HEK293T (cell line): ENCODE measurements around the gene PARM1.

Experiments
- CTCF ChIA-PET: fragments of 350-600 bp; formaldehyde crosslinking; extraction: SDS; loops from one replicate; lab custom pipeline; 2021; ENCODE audit warnings: antibody characterized with exemption, inconsistent platforms; lab: Yijun Ruan, JAX
- POLR2A ChIA-PET: fragments of 350-600 bp; formaldehyde crosslinking; extraction: SDS; loops from one replicate; lab custom pipeline; 2020; ENCODE audit warnings: antibody characterized with exemption, inconsistent platforms; lab: Yijun Ruan, JAX
- DNase-seq: peaks from one replicate; pipeline ENCODE4 v3.0.0; 2012; ENCODE audit warnings: mixed read lengths; ENCODE audit errors: extremely low spot score
- ARNT ChIP-seq: fragments of 450-650 bp; IDR thresholded peaks from 2 replicates; pipeline ENCODE4 v1.6.1; 2017; ENCODE audit warnings: mild to moderate bottlenecking
- BHLHE40 ChIP-seq: fragments of 450-650 bp; IDR thresholded peaks from 2 replicates; pipeline ENCODE4 v1.6.1; 2016; ENCODE audit warnings: mild to moderate bottlenecking, moderate library complexity, borderline replicate concordance
- CTBP1 ChIP-seq: fragments of 450-650 bp; IDR thresholded peaks from 2 replicates; pipeline ENCODE4 v1.6.1; 2016; ENCODE audit warnings: borderline replicate concordance
- ELF4 ChIP-seq: fragments of 450-650 bp; IDR thresholded peaks from 2 replicates; pipeline ENCODE4 v1.6.1; 2017; ENCODE audit warnings: antibody characterized with exemption
- FOXA1 ChIP-seq: fragments of 450-650 bp; IDR thresholded peaks from 2 replicates; pipeline ENCODE4 v1.6.1; 2016; ENCODE audit warnings: mild to moderate bottlenecking
- FOXK2 ChIP-seq: fragments of 450-650 bp; IDR thresholded peaks from 2 replicates; pipeline ENCODE4 v1.6.1; 2016; ENCODE audit warnings: mild to moderate bottlenecking
- FOXM1 ChIP-seq: fragments of 450-650 bp; IDR thresholded peaks from 2 replicates; pipeline ENCODE4 v1.6.1; 2017; ENCODE audit warnings: mild to moderate bottlenecking, borderline replicate concordance
- HDGF ChIP-seq: fragments of 450-650 bp; IDR thresholded peaks from 2 replicates; pipeline ENCODE4 v1.6.1; 2017; ENCODE audit warnings: antibody characterized with exemption, borderline replicate concordance
- L3MBTL2 ChIP-seq: fragments of 450-650 bp; conservative IDR thresholded peaks from 2 replicates; pipeline ENCODE4 v1.6.1; 2016; ENCODE audit warnings: mild to moderate bottlenecking
- LEF1 ChIP-seq: fragments of 450-650 bp; IDR thresholded peaks from 2 replicates; pipeline ENCODE4 v1.6.1; 2017; ENCODE audit warnings: mild to moderate bottlenecking, borderline replicate concordance
- NFRKB ChIP-seq: fragments of 450-650 bp; IDR thresholded peaks from 2 replicates; pipeline ENCODE4 v1.6.1; 2016; ENCODE audit warnings: mild to moderate bottlenecking, moderate library complexity
- SP1 ChIP-seq: fragments of 450-650 bp; IDR thresholded peaks from 2 replicates; pipeline ENCODE4 v1.6.1; 2017
- SUZ12 ChIP-seq: fragments of 450-650 bp; IDR thresholded peaks from 2 replicates; pipeline ENCODE4 v1.6.1; 2016; ENCODE audit warnings: mild to moderate bottlenecking
- TARDBP ChIP-seq: fragments of 450-650 bp; IDR thresholded peaks from 2 replicates; pipeline ENCODE4 v1.6.1; 2016
- ZNF384 ChIP-seq: fragments of 450-650 bp; IDR thresholded peaks from 2 replicates; pipeline ENCODE4 v1.6.1; 2016
- TF ChIP-seq, protein P1 (sequence below): fragments of 450-650 bp; IDR thresholded peaks from 2 replicates; pipeline ENCODE4 v1.6.1; 2016

The PARM1 gene

DNA sequence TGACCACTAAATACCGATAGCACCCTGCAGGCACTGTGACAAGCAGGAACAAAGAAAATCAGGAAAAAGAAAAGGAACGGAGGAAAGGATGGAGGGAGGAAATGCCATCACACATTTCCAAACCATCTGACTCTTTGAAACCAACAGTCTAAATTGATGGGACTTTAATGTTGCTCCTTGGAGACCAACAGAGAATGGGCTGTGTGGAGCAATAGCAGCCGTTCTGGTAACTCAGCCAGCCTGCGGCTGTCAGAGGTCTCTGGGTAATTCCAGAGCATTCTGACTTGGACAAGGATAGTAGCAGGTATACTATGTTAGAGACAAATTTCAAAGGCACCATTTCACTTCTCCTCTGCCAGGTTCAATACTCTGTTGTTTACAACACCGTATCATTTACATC, 18.0 kb downstream of the PARM1 start:
- ChIA-PET POLR2A (no interaction called here), CTCF (interaction anchor here (0.8 kb wide), 1 partner anchor 16 kb away, joined by 3 read pairs; no protein-coding TSS in a partner anchor)
- no peak for DNase-seq
- no peak for TF ChIP-seq TARDBP
- no peak for TF ChIP-seq FOXM1
- TF ChIP-seq SP1 = no peak
- no peak for TF ChIP-seq LEF1
- TF ChIP-seq HDGF = no peak
- TF ChIP-seq L3MBTL2 = no peak
- TF ChIP-seq BHLHE40 = no peak
- TF ChIP-seq ZNF384 = no peak
- TF ChIP-seq FOXK2 = no peak
- TF ChIP-seq, protein P1, sequence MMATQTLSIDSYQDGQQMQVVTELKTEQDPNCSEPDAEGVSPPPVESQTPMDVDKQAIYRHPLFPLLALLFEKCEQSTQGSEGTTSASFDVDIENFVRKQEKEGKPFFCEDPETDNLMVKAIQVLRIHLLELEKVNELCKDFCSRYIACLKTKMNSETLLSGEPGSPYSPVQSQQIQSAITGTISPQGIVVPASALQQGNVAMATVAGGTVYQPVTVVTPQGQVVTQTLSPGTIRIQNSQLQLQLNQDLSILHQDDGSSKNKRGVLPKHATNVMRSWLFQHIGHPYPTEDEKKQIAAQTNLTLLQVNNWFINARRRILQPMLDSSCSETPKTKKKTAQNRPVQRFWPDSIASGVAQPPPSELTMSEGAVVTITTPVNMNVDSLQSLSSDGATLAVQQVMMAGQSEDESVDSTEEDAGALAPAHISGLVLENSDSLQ = no peak
- no peak for TF ChIP-seq CTBP1
- no peak for TF ChIP-seq FOXA1
- no peak for TF ChIP-seq SUZ12
- no peak for TF ChIP-seq NFRKB
- TF ChIP-seq ELF4 = no peak
- no peak for TF ChIP-seq ARNT

DNA sequence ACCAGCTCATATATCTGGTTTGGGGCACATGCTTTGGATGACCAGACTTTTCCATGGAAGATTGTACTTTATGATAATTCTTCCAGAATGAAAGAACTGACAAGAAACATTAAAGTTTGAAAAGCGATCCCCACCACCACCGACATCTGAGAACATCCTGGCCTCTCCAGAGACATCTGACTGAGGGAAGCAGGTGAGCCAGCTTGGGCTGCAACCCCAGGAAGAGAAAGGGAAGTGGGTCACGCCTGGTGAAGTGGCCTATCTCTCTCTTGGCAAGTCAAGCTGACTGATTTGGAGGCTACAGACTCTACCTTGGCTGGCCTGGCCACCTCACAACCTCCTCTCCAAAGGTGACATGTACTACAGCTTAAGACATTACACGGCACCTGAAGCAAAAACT, 20.7 kb downstream of the PARM1 start:
- TF ChIP-seq NFRKB (no peak), TARDBP (no peak), SP1 (no peak), ARNT (no peak), HDGF (no peak), CTBP1 (no peak), LEF1 (no peak), FOXA1 (no peak), BHLHE40 (no peak), ELF4 (no peak), FOXK2 (no peak), FOXM1 (no peak), SUZ12 (no peak), ZNF384 (no peak), L3MBTL2 (no peak)
- TF ChIP-seq, protein P1 = no peak
- POLR2A ChIA-PET = no interaction called here
- CTCF ChIA-PET = no interaction called here
- no peak for DNase-seq

DNA sequence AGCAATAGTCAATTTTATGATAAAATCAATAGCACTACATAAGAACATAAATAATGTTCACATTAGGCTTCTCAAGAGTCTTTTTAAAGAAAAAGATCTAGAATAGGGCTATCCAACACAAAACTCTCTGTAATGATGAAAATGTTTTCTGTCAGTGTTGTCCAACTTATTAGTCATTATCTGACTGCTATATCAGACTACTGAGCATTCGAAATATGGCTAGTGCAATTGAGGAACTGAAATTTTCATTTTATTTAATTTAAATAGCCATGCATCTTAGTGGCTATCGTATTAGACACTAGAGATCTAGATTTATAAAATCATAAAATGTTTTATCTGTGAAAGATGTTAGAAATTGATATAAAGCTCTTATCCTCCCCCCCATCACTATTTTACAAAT, 26.0 kb downstream of the PARM1 start:
- DNase-seq = no peak
- CTCF ChIA-PET = no interaction called here
- TF ChIP-seq L3MBTL2 = no peak
- no peak for TF ChIP-seq ELF4
- TF ChIP-seq CTBP1 = no peak
- TF ChIP-seq SP1 = no peak
- TF ChIP-seq FOXK2 = no peak
- no peak for TF ChIP-seq ARNT
- POLR2A ChIA-PET = no interaction called here

DNA sequence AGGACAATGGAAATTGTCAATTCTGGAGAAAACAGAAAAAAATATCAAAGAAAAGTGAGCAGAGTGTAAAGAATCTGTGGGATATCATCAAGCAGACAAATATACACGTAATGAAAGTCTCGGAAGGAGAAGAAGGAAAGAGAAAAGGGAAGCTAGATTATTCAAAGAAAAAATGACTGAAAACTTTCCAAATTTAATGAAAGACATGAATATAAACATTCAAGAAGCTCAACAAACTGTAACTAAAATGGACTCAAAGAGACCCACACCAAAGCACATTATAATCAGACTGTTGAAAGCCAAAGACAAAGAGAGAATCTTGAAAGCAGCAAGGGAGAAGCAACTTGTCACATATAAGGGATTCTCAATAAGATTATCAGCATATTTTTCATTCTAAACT, 28.3 kb downstream of the PARM1 start:
- no peak for DNase-seq
- TF ChIP-seq SUZ12 = no peak
- no peak for TF ChIP-seq CTBP1
- TF ChIP-seq L3MBTL2 = no peak
- no peak for TF ChIP-seq FOXA1
- CTCF ChIA-PET = no interaction called here
- POLR2A ChIA-PET = no interaction called here

DNA sequence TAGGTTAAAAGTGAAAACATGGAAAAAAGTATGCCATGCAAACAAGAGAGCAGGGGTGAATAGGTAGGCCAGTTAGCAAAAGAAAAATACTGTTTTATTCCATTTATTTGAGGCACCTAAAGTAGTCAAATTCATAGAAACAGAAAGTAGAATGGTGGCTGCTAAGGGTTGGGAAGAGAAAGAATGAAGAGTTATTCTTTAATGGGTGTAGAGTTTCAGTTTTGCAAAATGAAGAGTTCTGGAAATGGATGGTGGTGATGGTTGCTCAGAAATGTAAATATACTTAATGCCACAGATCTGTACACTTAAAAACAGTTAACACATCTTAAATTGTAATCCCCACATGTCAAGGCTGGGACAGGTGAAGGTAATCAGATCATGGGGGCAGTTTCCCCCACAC, 29.7 kb downstream of the PARM1 start:
- ChIA-PET CTCF (no interaction called here), POLR2A (no interaction called here)
- TF ChIP-seq SUZ12 = no peak
- TF ChIP-seq SP1 = no peak
- TF ChIP-seq FOXM1 = no peak
- TF ChIP-seq NFRKB = no peak
- TF ChIP-seq FOXK2 = no peak
- TF ChIP-seq ZNF384 = no peak
- no peak for TF ChIP-seq ARNT
- no peak for TF ChIP-seq HDGF
- no peak for DNase-seq

DNA sequence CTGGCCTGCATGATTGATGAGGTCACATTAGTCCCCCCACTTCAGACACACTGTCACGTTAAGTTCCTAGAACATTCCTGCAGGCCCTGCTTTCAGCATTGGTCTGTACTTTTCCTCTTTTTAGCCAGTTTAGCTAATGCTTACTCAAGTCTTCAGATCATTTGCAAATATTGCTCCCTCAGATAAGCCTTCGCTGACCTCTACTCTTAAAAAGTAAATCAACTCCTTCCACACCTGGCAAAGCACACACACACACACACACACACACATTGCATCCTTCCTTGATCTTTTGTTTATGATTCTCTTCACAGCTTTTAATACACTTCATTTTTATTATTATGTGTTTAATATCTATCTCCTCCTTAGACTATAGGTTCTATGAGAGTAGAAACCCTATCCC, 31.4 kb downstream of the PARM1 start:
- DNase-seq = no peak
- no peak for TF ChIP-seq FOXM1
- no peak for TF ChIP-seq SUZ12
- TF ChIP-seq, protein P1 = no peak
- no peak for TF ChIP-seq NFRKB
- no peak for TF ChIP-seq FOXA1
- TF ChIP-seq FOXK2 = no peak
- TF ChIP-seq L3MBTL2 = no peak
- TF ChIP-seq TARDBP = no peak
- TF ChIP-seq ELF4 = no peak
- no peak for TF ChIP-seq SP1
- no peak for TF ChIP-seq LEF1
- TF ChIP-seq HDGF = no peak
- TF ChIP-seq BHLHE40 = no peak
- TF ChIP-seq ARNT = no peak
- no peak for TF ChIP-seq ZNF384
- no peak for TF ChIP-seq CTBP1
- ChIA-PET POLR2A (no interaction called here), CTCF (no interaction called here)

DNA sequence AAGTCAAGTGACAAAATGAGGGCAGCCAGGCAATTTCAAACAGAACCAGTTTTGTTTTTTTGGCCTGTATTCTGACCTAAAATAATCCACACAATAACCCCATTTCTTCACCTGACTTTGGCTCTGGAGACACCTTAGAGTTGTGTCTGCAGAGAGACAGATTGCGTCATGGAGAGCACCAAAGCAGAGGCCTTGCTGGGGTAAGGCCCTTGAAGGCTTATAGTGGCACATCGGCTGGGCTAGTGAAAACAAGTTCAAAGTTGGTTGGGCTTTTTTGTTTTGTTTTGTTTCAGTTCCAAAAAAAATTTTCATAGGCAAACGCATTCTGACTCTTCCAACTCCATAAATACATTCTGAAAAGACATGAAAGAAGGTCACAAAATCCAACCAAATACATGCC, 34.4 kb downstream of the PARM1 start:
- ChIA-PET POLR2A (no interaction called here), CTCF (no interaction called here)
- DNase-seq = no peak
- no peak for TF ChIP-seq SP1
- no peak for TF ChIP-seq LEF1
- TF ChIP-seq BHLHE40 = no peak
- TF ChIP-seq HDGF = no peak
- no peak for TF ChIP-seq FOXM1
- TF ChIP-seq L3MBTL2 = no peak
